ENCODE results near the gene PKP1.

The PKP1 gene

DNA sequence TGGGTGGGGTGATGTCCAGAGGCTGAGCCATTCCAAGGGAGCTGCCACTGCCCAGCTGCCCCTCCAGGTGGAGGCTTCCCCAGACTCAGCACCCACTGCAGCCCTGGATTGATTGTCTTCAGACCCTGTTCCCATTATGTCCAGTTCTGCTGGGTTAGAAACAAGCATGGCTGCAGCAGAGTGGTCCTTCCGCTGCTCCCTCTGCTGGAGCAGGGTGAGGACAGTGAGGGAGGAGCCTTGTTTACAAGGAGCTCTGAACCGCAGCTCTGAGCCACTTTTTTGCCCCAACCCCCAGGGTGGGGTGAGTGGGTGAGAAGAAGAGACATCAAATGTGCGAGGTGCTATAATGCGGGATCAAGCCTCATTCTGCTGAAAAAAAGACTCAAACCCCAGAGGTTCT, 91.9 kb downstream of the PKP1 start:
- Histone ChIP-seq H3K27me3 (ENCODE audit: control insufficient read depth, low read length) (peaks cover 12% of the 10 kb centered on the region; the same call in 1 of the 2 replicates), H3K79me2 (ENCODE audit: control insufficient read depth, low read length) (no peaks in the 10 kb centered on the region), H3K36me3 (ENCODE audit: control insufficient read depth, low read length) (no peaks in the 10 kb centered on the region), H3K4me1 (ENCODE audit: control insufficient read depth, low read length) (no peaks in the 10 kb centered on the region), H3K4me3 (ENCODE audit: low read length) (no peak overlapping the region), H3K9me2 (replicated peaks; ENCODE audit: control insufficient read depth, low read length) (no peaks in the 10 kb centered on the region), H3K27ac (ENCODE audit: low read depth, low read length) (no peak overlapping the region), H3K9me3 (ENCODE audit: control insufficient read depth, insufficient read depth, low read length) (no peaks in the 10 kb centered on the region), H4K20me1 (ENCODE audit: control insufficient read depth, insufficient read depth, low read depth, low read length) (no peaks in the 10 kb centered on the region), H3F3A (ENCODE audit: control insufficient read depth, insufficient read depth) (no peaks in the 10 kb centered on the region), H3K4me2 (ENCODE audit: low read length) (no peak overlapping the region)
- TF ChIP-seq EZH2phosphoT487 (IDR thresholded peaks at IDR 0.05; ENCODE audit: borderline replicate concordance, low read length) = no peak
- TF ChIP-seq, protein P1, sequence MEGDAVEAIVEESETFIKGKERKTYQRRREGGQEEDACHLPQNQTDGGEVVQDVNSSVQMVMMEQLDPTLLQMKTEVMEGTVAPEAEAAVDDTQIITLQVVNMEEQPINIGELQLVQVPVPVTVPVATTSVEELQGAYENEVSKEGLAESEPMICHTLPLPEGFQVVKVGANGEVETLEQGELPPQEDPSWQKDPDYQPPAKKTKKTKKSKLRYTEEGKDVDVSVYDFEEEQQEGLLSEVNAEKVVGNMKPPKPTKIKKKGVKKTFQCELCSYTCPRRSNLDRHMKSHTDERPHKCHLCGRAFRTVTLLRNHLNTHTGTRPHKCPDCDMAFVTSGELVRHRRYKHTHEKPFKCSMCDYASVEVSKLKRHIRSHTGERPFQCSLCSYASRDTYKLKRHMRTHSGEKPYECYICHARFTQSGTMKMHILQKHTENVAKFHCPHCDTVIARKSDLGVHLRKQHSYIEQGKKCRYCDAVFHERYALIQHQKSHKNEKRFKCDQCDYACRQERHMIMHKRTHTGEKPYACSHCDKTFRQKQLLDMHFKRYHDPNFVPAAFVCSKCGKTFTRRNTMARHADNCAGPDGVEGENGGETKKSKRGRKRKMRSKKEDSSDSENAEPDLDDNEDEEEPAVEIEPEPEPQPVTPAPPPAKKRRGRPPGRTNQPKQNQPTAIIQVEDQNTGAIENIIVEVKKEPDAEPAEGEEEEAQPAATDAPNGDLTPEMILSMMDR (IDR thresholded peaks at IDR 0.05; ENCODE audit: low read depth, low read length, poor library complexity, severe bottlenecking) = no peak

DNA sequence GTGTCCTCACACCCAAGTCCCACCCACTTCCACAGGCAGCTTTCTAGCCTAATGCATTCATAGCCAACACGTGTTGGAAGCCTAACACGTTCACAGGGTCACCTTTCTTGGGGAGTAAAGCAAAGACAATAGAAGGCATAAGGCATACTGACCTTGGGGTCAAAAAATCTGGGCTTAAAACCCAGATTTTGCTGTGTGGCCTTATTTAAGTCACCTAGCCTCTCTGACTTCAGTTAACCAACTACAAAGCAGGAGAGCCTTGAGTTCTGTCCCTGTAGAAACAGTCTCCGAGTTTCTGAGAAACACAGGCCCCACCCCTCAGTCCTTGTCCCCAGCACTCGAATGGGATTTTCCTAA, 92.8 kb downstream of the PKP1 start:
- H3K27me3 ChIP-seq (ENCODE audit: control insufficient read depth, low read length) = peaks cover 10% of the 10 kb centered on the region; the same call in 1 of the 2 replicates
- no peaks in the 10 kb centered on the region for H3K4me1 ChIP-seq (ENCODE audit: control insufficient read depth, low read length)
- H3K4me2 ChIP-seq (ENCODE audit: low read length) = no peak overlapping the region
- no peaks in the 10 kb centered on the region for H3K36me3 ChIP-seq (ENCODE audit: control insufficient read depth, low read length)
- no peaks in the 10 kb centered on the region for H3K79me2 ChIP-seq (ENCODE audit: control insufficient read depth, low read length)
- no peaks in the 10 kb centered on the region for H3K9me2 ChIP-seq (replicated peaks; ENCODE audit: control insufficient read depth, low read length)
- no peaks in the 10 kb centered on the region for H3F3A ChIP-seq (ENCODE audit: control insufficient read depth, insufficient read depth)
- no peak for TF ChIP-seq EZH2phosphoT487 (IDR thresholded peaks at IDR 0.05; ENCODE audit: borderline replicate concordance, low read length)
- TF ChIP-seq, protein P1 (IDR thresholded peaks at IDR 0.05; ENCODE audit: low read depth, low read length, poor library complexity, severe bottlenecking) = no peak
- H3K9me3 ChIP-seq (ENCODE audit: control insufficient read depth, insufficient read depth, low read length) = no peaks in the 10 kb centered on the region
- H3K27ac ChIP-seq (ENCODE audit: low read depth, low read length) = no peak overlapping the region
- no peaks in the 10 kb centered on the region for H4K20me1 ChIP-seq (ENCODE audit: control insufficient read depth, insufficient read depth, low read depth, low read length)
- no peak overlapping the region for H3K4me3 ChIP-seq (ENCODE audit: low read length)

DNA sequence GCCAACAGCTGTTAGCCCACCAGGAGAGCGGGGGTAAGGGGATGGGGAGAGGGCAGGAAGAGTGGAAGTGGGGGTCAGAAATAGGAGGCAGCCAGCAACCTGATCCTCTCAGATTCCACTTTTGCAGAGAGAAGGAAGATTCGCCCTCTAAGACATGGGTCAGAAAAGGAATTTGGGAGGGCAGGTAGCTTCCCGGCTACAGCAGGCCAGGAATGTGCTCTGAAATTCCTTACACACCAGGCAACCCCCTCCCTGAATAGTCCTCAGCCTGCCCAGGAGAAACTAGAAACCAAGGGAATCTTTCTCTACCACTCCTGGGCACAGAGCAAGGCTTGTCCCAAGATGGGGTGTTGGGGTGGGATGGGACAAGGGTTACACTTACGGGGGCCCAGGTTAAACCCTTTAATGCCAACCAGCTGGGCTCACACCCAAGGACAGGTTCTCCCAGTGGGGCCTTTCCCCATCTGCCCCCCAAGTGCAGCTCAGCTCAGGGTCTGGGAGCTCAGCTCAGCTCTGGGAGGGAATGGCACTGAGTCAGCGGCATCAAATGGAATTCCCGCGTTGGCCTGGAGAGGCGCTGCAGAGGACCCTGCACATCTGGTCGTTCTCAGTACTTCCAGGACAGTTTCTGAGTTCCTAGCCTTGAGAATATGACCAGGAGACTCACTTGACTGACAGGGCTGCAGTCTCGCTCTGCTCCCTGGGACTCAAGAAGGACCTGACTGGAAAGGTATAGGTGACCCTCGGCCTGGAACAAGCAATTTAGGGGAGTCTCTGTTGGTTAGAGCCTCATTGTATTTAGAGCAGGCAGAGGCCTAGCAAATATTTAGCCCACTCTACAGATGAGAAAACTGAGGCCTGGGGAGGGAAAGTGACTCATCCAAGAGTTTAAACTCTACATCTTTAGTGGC, 93.4 kb downstream of the PKP1 start:
- Histone ChIP-seq H3K79me2 (ENCODE audit: control insufficient read depth, low read length) (no peaks in the 10 kb centered on the region), H3K4me3 (ENCODE audit: low read length) (no peak overlapping the region), H3K27me3 (ENCODE audit: control insufficient read depth, low read length) (peaks cover 8% of the 10 kb centered on the region; the same call in 1 of the 2 replicates), H3F3A (ENCODE audit: control insufficient read depth, insufficient read depth) (no peaks in the 10 kb centered on the region), H3K9me2 (replicated peaks; ENCODE audit: control insufficient read depth, low read length) (no peaks in the 10 kb centered on the region), H3K9me3 (ENCODE audit: control insufficient read depth, insufficient read depth, low read length) (no peaks in the 10 kb centered on the region), H3K4me1 (ENCODE audit: control insufficient read depth, low read length) (no peaks in the 10 kb centered on the region), H3K36me3 (ENCODE audit: control insufficient read depth, low read length) (no peaks in the 10 kb centered on the region), H3K4me2 (ENCODE audit: low read length) (no peak overlapping the region), H3K27ac (ENCODE audit: low read depth, low read length) (no peak overlapping the region), H4K20me1 (ENCODE audit: control insufficient read depth, insufficient read depth, low read depth, low read length) (no peaks in the 10 kb centered on the region)
- no peak for TF ChIP-seq EZH2phosphoT487 (IDR thresholded peaks at IDR 0.05; ENCODE audit: borderline replicate concordance, low read length)
- TF ChIP-seq, protein P1 (IDR thresholded peaks at IDR 0.05; ENCODE audit: low read depth, low read length, poor library complexity, severe bottlenecking) = peak; percentile 65

Data from DOHH2 (cell line).